Measurements from ENCODE around the gene MYO10. TPM values are rescaled to one million over a fixed set of nuclear protein-coding genes. Genes with fewer than 3 reads are reported as not detected.

Gene MYO10
- total RNA-seq, 2 donors from 2014 or later: 40.0 to 89.2 TPM

DNA sequence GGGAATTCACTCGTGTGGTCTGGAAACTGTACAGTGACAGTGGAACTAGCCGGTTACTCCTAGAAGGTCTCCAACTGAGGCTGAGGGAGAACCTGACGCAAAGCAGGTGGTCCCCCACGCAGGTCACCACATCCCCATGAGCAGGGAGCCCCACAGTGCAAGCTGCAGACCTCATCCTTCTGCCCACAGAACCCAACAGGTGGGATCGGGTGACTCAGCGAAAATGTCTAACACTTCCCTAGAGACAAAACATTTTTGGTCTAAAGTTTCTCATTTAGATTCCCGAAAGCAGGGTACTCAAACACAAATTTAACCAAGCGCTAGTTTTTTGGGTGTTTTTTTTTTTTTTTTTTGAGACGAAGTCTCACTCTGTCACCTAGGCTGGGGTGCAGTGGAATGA lies 256.9 kb downstream of the MYO10 start:
- Mint-ChIP-seq H3K9me3 (no peaks in the 10 kb centered on the region), H3K36me3 (ENCODE audit: low read depth) (peaks cover 81% of the 10 kb centered on the region), H3K4me1 (no peaks in the 10 kb centered on the region), H3K4me3 (no peak overlapping the region), H3K27me3 (ENCODE audit: insufficient read depth) (no peaks in the 10 kb centered on the region), H3K27ac (peak overlapping the region; percentile 30)
- Histone ChIP-seq H3K4me1 (ENCODE audit: control insufficient read depth, insufficient read depth, low read length) (no peaks in the 10 kb centered on the region), H3K9ac (ENCODE audit: extremely low read depth, low read length, poor library complexity, severe bottlenecking) (no peak overlapping the region), H3K27ac (ENCODE audit: low read depth, low read length) (no peak overlapping the region), H3K36me3 (ENCODE audit: control insufficient read depth, insufficient read depth, low read length) (peaks cover 95% of the 10 kb centered on the region), H3K9me3 (ENCODE audit: control insufficient read depth, low read length) (no peaks in the 10 kb centered on the region), H3K27me3 (ENCODE audit: control insufficient read depth, insufficient read depth, low read length, poor library complexity, severe bottlenecking) (no peaks in the 10 kb centered on the region), H3K4me3 (ENCODE audit: low read length) (no peak overlapping the region)
- WGBS, 2 experiments (ENCODE audit: insufficient coverage in 1 of 2, insufficient read length in 1 of 2): 95 to 96% methylated on average over 7 to 9 of the region's 9 CpGs
- TF ChIP-seq, protein P1, sequence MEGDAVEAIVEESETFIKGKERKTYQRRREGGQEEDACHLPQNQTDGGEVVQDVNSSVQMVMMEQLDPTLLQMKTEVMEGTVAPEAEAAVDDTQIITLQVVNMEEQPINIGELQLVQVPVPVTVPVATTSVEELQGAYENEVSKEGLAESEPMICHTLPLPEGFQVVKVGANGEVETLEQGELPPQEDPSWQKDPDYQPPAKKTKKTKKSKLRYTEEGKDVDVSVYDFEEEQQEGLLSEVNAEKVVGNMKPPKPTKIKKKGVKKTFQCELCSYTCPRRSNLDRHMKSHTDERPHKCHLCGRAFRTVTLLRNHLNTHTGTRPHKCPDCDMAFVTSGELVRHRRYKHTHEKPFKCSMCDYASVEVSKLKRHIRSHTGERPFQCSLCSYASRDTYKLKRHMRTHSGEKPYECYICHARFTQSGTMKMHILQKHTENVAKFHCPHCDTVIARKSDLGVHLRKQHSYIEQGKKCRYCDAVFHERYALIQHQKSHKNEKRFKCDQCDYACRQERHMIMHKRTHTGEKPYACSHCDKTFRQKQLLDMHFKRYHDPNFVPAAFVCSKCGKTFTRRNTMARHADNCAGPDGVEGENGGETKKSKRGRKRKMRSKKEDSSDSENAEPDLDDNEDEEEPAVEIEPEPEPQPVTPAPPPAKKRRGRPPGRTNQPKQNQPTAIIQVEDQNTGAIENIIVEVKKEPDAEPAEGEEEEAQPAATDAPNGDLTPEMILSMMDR (conservative IDR thresholded peaks at IDR 0.05): no peak
- DNase-seq: no peak

DNA sequence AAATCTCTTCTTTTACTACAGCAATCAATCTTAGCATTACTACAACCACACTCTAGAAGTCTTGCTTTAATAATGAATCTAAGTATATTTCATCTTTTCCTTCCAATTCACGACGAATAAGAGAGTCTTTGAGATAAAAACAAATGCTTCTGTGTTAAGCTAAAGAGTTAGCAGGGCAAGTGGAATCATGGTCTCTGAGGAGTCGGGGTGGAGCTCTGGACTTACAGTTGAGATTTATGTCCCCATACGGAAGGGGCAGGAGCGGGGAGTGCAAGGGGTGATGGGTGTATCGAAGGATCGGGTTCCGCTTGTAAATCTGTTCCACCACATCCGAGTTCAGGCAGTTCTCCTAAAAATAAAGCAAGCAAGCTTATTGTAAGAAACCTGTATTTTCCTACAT lies 260.3 kb downstream of the MYO10 start:
- H3K4me1 ChIP-seq (ENCODE audit: control insufficient read depth, insufficient read depth, low read length): no peaks in the 10 kb centered on the region
- no peak overlapping the region for H3K9ac ChIP-seq (ENCODE audit: extremely low read depth, low read length, poor library complexity, severe bottlenecking)
- no peaks in the 10 kb centered on the region for H3K27me3 ChIP-seq (ENCODE audit: control insufficient read depth, insufficient read depth, low read length, poor library complexity, severe bottlenecking)
- H3K9me3 ChIP-seq (ENCODE audit: control insufficient read depth, low read length): no peaks in the 10 kb centered on the region
- Mint-ChIP-seq H3K36me3 (ENCODE audit: low read depth) (peaks cover 81% of the 10 kb centered on the region), H3K27me3 (ENCODE audit: insufficient read depth) (no peaks in the 10 kb centered on the region), H3K4me1 (no peaks in the 10 kb centered on the region), H3K4me3 (no peak overlapping the region), H3K27ac (peak overlapping the region; percentile 10), H3K9me3 (no peaks in the 10 kb centered on the region)
- H3K27ac ChIP-seq (ENCODE audit: low read depth, low read length): no peak overlapping the region
- DNase-seq: no peak
- TF ChIP-seq, protein P1 (conservative IDR thresholded peaks at IDR 0.05): no peak
- no peak overlapping the region for H3K4me3 ChIP-seq (ENCODE audit: low read length)
- H3K36me3 ChIP-seq (ENCODE audit: control insufficient read depth, insufficient read depth, low read length): peaks cover 94% of the 10 kb centered on the region
- WGBS, 2 experiments (ENCODE audit: insufficient coverage in 1 of 2, insufficient read length in 1 of 2): 96 to 100% methylated on average over 3 to 9 of the region's 9 CpGs

DNA sequence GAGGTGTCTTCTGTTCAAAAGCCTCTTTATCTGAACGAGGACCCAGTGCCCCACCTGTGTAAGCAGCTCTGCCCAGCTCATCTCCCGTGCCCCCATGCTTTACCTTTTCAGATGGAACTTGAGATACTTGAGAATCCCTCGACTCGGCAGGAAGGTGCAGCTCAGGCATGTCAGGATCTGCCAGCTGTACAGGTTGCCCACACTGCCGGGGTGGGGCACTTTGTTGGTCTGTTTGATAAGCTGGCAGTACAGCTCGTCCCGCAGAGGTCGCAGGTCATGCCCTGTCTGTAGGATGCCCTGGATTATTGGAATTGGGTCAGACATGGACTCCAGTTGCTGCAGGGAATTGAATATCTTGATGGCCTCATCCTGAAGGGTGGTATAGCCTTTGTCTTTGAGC lies 261.3 kb downstream of the MYO10 start:
- Mint-ChIP-seq H3K36me3 (ENCODE audit: low read depth) (peaks cover 81% of the 10 kb centered on the region), H3K9me3 (no peaks in the 10 kb centered on the region), H3K4me1 (no peaks in the 10 kb centered on the region), H3K27me3 (ENCODE audit: insufficient read depth) (no peaks in the 10 kb centered on the region), H3K27ac (peak overlapping the region; percentile 3), H3K4me3 (no peak overlapping the region)
- Histone ChIP-seq H3K27ac (ENCODE audit: low read depth, low read length) (no peak overlapping the region), H3K27me3 (ENCODE audit: control insufficient read depth, insufficient read depth, low read length, poor library complexity, severe bottlenecking) (no peaks in the 10 kb centered on the region), H3K36me3 (ENCODE audit: control insufficient read depth, insufficient read depth, low read length) (peaks cover 94% of the 10 kb centered on the region), H3K9me3 (ENCODE audit: control insufficient read depth, low read length) (no peaks in the 10 kb centered on the region), H3K9ac (ENCODE audit: extremely low read depth, low read length, poor library complexity, severe bottlenecking) (no peak overlapping the region), H3K4me3 (ENCODE audit: low read length) (no peak overlapping the region), H3K4me1 (ENCODE audit: control insufficient read depth, insufficient read depth, low read length) (no peaks in the 10 kb centered on the region)
- TF ChIP-seq, protein P1 (conservative IDR thresholded peaks at IDR 0.05): no peak
- DNase-seq: no peak
- 96 to 100% methylated on average over 8 of the region's 8 CpGs for WGBS, 2 experiments (ENCODE audit: insufficient coverage in 1 of 2, insufficient read length in 1 of 2)

Measured in endodermal cell (in vitro differentiated cells).